ENCODE measurements around the gene TMC1. TPM values are rescaled to one million over a fixed set of nuclear protein-coding genes. Genes with fewer than 3 reads are reported as not detected.

TMC1 gene
- total RNA-seq, 2 experiments from 2014 or later = not detected

GRCh38 chr9:72643651-72644050 is 122.2 kb downstream of the TMC1 start:
- intact Hi-C loops (cut with DNase I, micrococcal nuclease) = no loop called here
- no peak overlapping the region for H3K4me3 ChIP-seq (ENCODE audit: low read length)
- H3K27ac ChIP-seq (ENCODE audit: low read depth in 1 of 2, low read length in 2 of 2) = no peak overlapping the region
- CTCF ChIA-PET = no interaction called here
- POLR2A ChIA-PET = interaction anchor here (0.7 kb wide), 1 partner anchor 467 kb away, joined by 3 read pairs; no protein-coding TSS in a partner anchor
- H3K9me3 ChIP-seq (ENCODE audit: control insufficient read depth in 1 of 2, insufficient read depth in 1 of 2, low read length in 2 of 2) = no peaks in the 10 kb centered on the region
- DNase-seq = no peak
- peaks cover 25% of the 10 kb centered on the region for H3K27me3 Mint-ChIP-seq
- no peaks in the 10 kb centered on the region for H3K36me3 ChIP-seq (ENCODE audit: insufficient read depth, low read length)
- H3K9me3 Mint-ChIP-seq = no peaks in the 10 kb centered on the region
- no peak for ATAC-seq (ENCODE audit: poor library complexity)
- no peak overlapping the region for H3K4me3 Mint-ChIP-seq
- no peaks in the 10 kb centered on the region for H3K36me3 Mint-ChIP-seq (ENCODE audit: low read depth)
- no peaks in the 10 kb centered on the region for H3K4me1 Mint-ChIP-seq (ENCODE audit: low read depth)
- H3K4me1 ChIP-seq (ENCODE audit: insufficient read depth, low read length) = no peaks in the 10 kb centered on the region
- no peak for TF ChIP-seq CTCF (IDR thresholded peaks at IDR 0.05)
- no peak overlapping the region for H3K27ac Mint-ChIP-seq
- peaks cover 0 to 3% of the 10 kb centered on the region in 2 experiments for H3K27me3 ChIP-seq (ENCODE audit: control insufficient read depth in 1 of 2, insufficient read depth in 2 of 2, low read length in 2 of 2)

GRCh38 chr9:72646061-72646460 is 124.7 kb downstream of the TMC1 start:
- H3K4me3 ChIP-seq (ENCODE audit: low read length) = no peak overlapping the region
- H3K27me3 ChIP-seq (ENCODE audit: control insufficient read depth in 1 of 2, insufficient read depth in 2 of 2, low read length in 2 of 2) = peaks cover 0 to 7% of the 10 kb centered on the region in 2 experiments
- intact Hi-C loops (cut with DNase I, micrococcal nuclease) = no loop called here
- H3K27ac ChIP-seq (ENCODE audit: low read depth in 1 of 2, low read length in 2 of 2) = no peak overlapping the region
- no peaks in the 10 kb centered on the region for H3K9me3 ChIP-seq (ENCODE audit: control insufficient read depth in 1 of 2, insufficient read depth in 1 of 2, low read length in 2 of 2)
- H3K4me3 Mint-ChIP-seq = no peak overlapping the region
- no peak overlapping the region for H3K27ac Mint-ChIP-seq
- DNase-seq (no peak), ATAC-seq (ENCODE audit: poor library complexity) (no peak)
- H3K36me3 Mint-ChIP-seq (ENCODE audit: low read depth) = no peaks in the 10 kb centered on the region
- no peaks in the 10 kb centered on the region for H3K9me3 Mint-ChIP-seq
- H3K27me3 Mint-ChIP-seq = peaks cover 25% of the 10 kb centered on the region
- no peaks in the 10 kb centered on the region for H3K36me3 ChIP-seq (ENCODE audit: insufficient read depth, low read length)
- H3K4me1 Mint-ChIP-seq (ENCODE audit: low read depth) = no peaks in the 10 kb centered on the region
- POLR2A ChIA-PET = no interaction called here
- no peak for TF ChIP-seq CTCF (IDR thresholded peaks at IDR 0.05)
- CTCF ChIA-PET = no interaction called here
- no peaks in the 10 kb centered on the region for H3K4me1 ChIP-seq (ENCODE audit: insufficient read depth, low read length)

- H3K4me3 ChIP-seq (ENCODE audit: low read length) = no peak overlapping the region
- Mint-ChIP-seq H3K4me1 (ENCODE audit: low read depth) (no peaks in the 10 kb centered on the region), H3K4me3 (no peak overlapping the region), H3K27me3 (peaks cover 19% of the 10 kb centered on the region), H3K27ac (no peak overlapping the region), H3K9me3 (no peaks in the 10 kb centered on the region), H3K36me3 (ENCODE audit: low read depth) (no peaks in the 10 kb centered on the region)
- H3K27ac ChIP-seq (ENCODE audit: low read depth in 1 of 2, low read length in 2 of 2) = no peak overlapping the region
- H3K9me3 ChIP-seq (ENCODE audit: control insufficient read depth in 1 of 2, insufficient read depth in 1 of 2, low read length in 2 of 2) = no peaks in the 10 kb centered on the region
- H3K4me1 ChIP-seq (ENCODE audit: insufficient read depth, low read length) = no peaks in the 10 kb centered on the region
- ChIA-PET CTCF (no interaction called here), POLR2A (no interaction called here)
- ATAC-seq (ENCODE audit: poor library complexity) (no peak), DNase-seq (peak in 1 of 14 experiments; percentile 2)
- intact Hi-C loops (cut with DNase I, micrococcal nuclease) = no loop called here
- no peak for TF ChIP-seq CTCF (IDR thresholded peaks at IDR 0.05)
- H3K36me3 ChIP-seq (ENCODE audit: insufficient read depth, low read length) = no peaks in the 10 kb centered on the region
- H3K27me3 ChIP-seq (ENCODE audit: control insufficient read depth in 1 of 2, insufficient read depth in 2 of 2, low read length in 2 of 2) = peaks cover 0 to 7% of the 10 kb centered on the region in 2 experiments
Measured at GRCh38 chr9:72648324-72649126, 127.1 kb downstream of the TMC1 start.
